Muscle of back (tissue), 11 donors: Measurements from ENCODE around the gene TUBA4A. TPM values are rescaled to one million over a fixed set of nuclear protein-coding genes. Genes with fewer than 3 reads are reported as not detected.
"Not testable (repeated sequence)": the region's sequence is repeated elsewhere in the genome, so short reads cannot be mapped to it uniquely, and the experiment has no call there.

Experiments used
- DNase-seq, 3 donors: peaks; one replicate each; pipeline versions ENCODE4 v3.0.0 to v3.0.0-alpha.2; 2013
- polyA plus RNA-seq, 10 donors: library from polyadenylated mRNA; unstranded; fragments of 120-200 nt; gene quantifications; one replicate each; pipeline ENCODE4 v1.2.1, GENCODE V29; 2013; ENCODE audit not compliant: insufficient read length in 10 of 10

Gene TUBA4A
- polyA plus RNA-seq, 10 donors, result 84.3 to 159 (median 120) TPM

DNA sequence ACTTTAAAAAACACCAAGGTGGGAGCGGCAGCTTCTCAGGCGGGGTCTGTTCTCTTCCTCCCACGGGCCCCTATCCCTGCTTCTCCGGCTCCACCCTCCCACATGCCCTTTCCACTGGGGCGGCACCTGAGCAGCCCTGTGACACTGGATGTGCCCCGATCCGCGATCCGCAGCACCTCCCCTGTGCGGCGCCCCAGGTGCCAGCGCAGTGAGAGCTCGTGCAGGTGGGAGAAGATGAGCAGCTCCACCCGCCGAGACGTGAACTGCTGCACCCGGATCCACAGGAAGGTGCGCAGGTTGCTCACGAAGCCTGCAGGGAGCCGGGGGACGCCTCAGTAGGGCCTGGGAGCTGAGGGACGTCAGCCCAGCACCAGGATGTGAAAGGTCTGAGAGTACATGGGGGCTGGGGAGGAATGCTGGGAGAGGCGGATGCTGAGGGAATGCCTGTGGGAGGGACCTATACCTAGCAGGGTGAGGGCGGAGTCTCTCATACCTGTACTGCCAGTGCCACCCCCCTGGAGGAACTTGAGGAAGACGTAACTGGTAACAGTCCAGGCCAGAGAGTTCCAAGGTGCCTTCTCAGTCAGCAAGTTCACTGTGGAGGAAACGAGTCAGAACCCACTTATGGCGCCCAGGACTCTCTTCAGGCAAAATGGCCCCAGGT lies 37.7 kb downstream of the TUBA4A start:
- DNase-seq, result no peak

- no peak for DNase-seq
Measured at GRCh38 chr2:219214786-219215185, 38.9 kb downstream of the TUBA4A start.

GRCh38 chr2:219214141-219214540 lies 39.6 kb downstream of the TUBA4A start:
- DNase-seq, result no peak

GRCh38 chr2:219213486-219214071 lies 40.1 kb downstream of the TUBA4A start:
- DNase-seq, result no peak

GRCh38 chr2:219213026-219213415 lies 40.7 kb downstream of the TUBA4A start:
- no peak for DNase-seq

GRCh38 chr2:219210886-219211362 lies 42.8 kb downstream of the TUBA4A start:
- DNase-seq, result no peak

GRCh38 chr2:219210196-219210885 lies 43.4 kb downstream of the TUBA4A start:
- DNase-seq, result no peak

- DNase-seq, result no peak
Measured at GRCh38 chr2:219209236-219210195, 44.2 kb downstream of the TUBA4A start.

DNA sequence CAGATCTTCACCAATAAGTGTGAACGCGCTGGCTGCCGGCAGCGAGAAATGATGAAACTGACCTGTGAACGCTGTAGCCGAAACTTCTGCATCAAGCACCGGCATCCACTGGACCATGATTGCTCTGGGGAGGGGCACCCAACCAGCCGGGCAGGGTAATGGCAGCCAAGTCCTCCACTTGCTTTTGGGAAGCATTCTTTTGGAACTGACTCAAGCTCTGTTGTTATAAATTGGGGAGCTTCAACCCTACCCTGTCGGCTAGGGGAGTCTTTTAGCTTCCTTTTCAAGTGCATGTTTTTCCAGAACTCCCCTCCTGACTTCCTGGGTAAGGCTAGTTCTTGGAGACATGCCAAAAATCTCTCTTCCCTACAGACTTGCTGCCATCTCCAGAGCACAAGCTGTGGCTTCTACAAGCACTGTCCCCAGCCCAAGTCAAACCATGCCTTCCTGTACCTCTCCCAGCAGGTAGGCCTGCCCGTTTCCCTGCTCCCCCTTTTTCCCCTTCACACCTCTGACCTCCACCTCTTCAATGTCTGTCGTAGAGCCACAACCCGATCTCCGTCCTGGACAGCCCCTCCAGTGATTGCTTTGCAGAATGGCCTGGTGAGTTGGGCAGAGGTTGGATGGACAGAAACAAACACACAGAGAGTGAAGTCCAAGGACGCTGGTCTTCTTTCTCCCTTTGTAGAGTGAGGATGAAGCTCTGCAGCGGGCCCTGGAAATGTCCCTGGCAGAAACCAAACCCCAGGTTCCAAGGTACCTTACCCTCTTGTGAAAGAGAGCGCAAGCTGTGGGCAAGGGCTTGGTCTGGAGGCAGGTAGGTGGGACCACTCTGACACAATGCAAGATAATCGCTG lies 45.6 kb downstream of the TUBA4A start:
- no peak for DNase-seq

GRCh38 chr2:219207134-219207883 lies 46.4 kb downstream of the TUBA4A start:
- no peak for DNase-seq

DNA sequence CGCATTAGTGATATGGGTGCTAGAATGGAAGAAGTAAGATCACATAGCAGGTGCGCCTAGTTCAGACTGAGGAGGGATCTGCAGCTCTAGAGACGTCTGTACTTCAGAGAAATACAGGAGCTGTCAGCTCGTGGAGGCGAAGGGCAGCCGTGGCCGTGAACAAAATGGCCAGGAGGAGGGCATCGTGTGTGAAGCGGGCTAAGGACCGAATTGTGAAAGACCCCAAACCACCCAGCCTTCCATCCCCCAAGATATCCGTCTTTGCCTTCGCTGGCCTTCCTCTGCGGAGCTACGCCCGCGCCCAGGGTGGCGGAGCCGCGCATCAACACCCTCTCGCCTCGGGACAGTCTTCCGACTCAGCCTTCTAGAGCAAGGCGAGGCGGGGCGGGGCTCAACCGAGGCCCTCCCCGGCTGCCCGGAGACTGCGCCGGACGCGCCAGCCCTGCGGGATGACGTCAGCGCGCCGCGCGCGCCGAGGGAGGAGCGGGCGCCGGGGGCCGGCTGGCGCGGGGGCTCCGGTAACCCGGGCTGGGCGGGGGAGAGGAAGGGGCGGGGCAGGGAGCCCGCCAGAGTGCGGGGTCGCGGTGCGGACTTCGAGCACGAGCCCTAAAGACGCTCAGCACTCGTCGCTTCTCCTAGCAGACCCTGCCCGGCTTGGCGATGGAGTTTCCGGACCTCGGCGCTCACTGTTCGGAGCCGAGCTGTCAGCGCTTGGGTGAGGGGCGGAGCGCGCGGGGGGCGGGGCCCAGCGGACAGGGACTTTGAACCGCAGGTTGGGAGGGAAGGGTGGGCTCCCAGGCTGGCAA lies 47.2 kb downstream of the TUBA4A start, which contains the start of gene ZFAND2B:
TSS of gene ZFAND2B (plus strand) at position 455 of the 806 bp plus-strand sequence. CDS start at position 661, 206 bp downstream.
- peak; percentile 96 to 99 (median 98) for DNase-seq

- DNase-seq, result no peak
Measured at GRCh38 chr2:219205981-219206327, 47.8 kb downstream of the TUBA4A start.

GRCh38 chr2:219205165-219205538 lies 48.6 kb downstream of the TUBA4A start:
- DNase-seq, result no peak

DNA sequence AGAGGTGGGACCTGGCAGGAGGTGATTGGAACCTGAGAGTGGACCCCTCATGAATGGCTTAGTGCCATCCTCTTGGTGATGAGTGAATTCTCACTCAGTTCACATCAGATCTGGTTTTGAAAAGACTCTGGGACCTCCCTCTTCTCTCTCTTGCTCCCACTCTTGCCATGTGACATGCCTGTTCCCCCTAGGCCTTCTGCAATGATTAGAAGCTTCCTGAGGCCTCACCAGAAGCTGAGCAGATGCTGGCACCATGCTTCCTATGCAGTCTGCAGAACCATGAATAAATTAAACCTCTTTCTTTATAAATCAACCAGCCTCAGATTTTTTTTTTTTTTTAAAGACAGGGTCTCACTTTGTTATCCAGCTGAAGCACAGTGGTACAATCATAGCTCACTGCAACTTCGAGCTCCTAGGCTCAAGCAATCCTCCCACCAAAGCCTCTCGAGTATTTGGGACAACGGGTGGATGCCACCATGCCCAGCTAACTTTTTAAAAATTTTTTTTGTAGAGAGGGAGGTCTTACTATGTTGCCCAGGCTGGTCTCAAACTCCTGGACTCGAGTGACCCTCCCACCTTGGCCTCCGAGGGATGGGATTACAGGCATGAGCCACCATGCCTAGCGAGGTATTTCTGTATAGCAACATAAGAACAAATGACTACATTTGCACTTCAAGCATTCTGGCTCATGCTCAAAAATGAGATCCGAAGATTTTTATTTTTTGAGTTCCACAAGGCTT lies 49.1 kb downstream of the TUBA4A start:
- DNase-seq, result no peak

GRCh38 chr2:219201331-219201730 lies 52.4 kb downstream of the TUBA4A start:
- DNase-seq, result not testable (repeated sequence)

GRCh38 chr2:219200502-219201326 lies 53.0 kb downstream of the TUBA4A start:
- DNase-seq, result not testable (repeated sequence)
